Transverse colon (tissue), 4 donors: ENCODE data around the gene POU2F3.

Source experiments
- CTCF ChIP-seq, 5 experiments: fragments of 200-600 bp in 3 of 5; fragments of 450-650 bp in 2 of 5; sonication (generic) in 3 of 5; IDR thresholded peaks; 1 replicate in 2 of 5; 2 replicates in 3 of 5; pipeline ENCODE4 v1.5.1; 2016 to 2017; ENCODE audit warnings: antibody characterized with exemption in 5 of 5, inconsistent platforms in 3 of 5, mild to moderate bottlenecking in 2 of 5, moderate library complexity in 1 of 5
- POLR2A ChIP-seq: fragments of 450-650 bp; IDR thresholded peaks from one replicate; pipeline ENCODE4 v1.6.1; 2016; ENCODE audit warnings: antibody characterized with exemption, mild to moderate bottlenecking, moderate library complexity
- POLR2AphosphoS5 ChIP-seq, 3 donors: sonication (generic); formaldehyde crosslinking; IDR thresholded peaks; one replicate each; pipeline ENCODE4 v1.6.1; 2016; ENCODE audit warnings: antibody characterized with exemption in 3 of 3

- TF ChIP-seq CTCF (IDR thresholded peaks at IDR 0.05) = no peak
- TF ChIP-seq POLR2A = no peak
- no peak for TF ChIP-seq POLR2AphosphoS5 (IDR thresholded peaks at IDR 0.05)
Measured at GRCh38 chr11:120238968-120239620, 846 bp upstream of the POU2F3 start.
